ENCODE results near the gene GTSE1.

DNA sequence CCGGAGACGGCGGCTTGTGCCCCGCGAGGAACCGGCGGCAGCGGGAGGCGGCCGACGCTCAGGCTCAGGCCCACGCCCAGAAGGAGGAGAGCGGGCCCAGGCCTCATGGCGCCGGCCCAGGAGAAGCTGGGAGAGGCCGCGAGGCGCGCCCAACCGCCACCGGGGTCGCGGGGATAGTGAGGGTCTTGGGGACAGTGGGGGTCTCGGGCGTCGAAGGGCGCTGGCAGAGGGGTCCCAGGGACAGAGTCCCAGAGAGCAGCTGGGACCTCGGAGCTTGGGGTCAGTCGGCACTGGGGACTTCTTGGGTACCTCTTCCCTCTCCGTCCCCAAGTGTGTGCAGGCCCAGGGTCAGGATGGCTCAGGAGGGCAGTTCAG is 33.5 kb upstream of the GTSE1 start, which contains the start of gene PKDREJ:
- TF ChIP-seq, protein P1, sequence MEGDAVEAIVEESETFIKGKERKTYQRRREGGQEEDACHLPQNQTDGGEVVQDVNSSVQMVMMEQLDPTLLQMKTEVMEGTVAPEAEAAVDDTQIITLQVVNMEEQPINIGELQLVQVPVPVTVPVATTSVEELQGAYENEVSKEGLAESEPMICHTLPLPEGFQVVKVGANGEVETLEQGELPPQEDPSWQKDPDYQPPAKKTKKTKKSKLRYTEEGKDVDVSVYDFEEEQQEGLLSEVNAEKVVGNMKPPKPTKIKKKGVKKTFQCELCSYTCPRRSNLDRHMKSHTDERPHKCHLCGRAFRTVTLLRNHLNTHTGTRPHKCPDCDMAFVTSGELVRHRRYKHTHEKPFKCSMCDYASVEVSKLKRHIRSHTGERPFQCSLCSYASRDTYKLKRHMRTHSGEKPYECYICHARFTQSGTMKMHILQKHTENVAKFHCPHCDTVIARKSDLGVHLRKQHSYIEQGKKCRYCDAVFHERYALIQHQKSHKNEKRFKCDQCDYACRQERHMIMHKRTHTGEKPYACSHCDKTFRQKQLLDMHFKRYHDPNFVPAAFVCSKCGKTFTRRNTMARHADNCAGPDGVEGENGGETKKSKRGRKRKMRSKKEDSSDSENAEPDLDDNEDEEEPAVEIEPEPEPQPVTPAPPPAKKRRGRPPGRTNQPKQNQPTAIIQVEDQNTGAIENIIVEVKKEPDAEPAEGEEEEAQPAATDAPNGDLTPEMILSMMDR (optimal IDR thresholded peaks at IDR 0.05 in 1 of 3, IDR thresholded peaks at IDR 0.05 in 1 of 3, conservative IDR thresholded peaks at IDR 0.05 in 1 of 3; ENCODE audit: extremely low read depth in 1 of 3, insufficient read depth in 2 of 3, low read length in 3 of 3): no peak
- no peak for TF ChIP-seq EZH2 (IDR thresholded peaks at IDR 0.05; ENCODE audit: low read length)
